ENCODE results near the gene ENGASE.

Gene ENGASE

GRCh38 chr17:79080761-79081290, 6.2 kb downstream of the ENGASE start:
- no peak for DNase-seq (ENCODE audit: low read depth)

- DNase-seq (ENCODE audit: low read depth), result no peak
Measured at GRCh38 chr17:79081571-79082276, 7.1 kb downstream of the ENGASE start.

GRCh38 chr17:79082311-79083190, 7.9 kb downstream of the ENGASE start:
- DNase-seq (ENCODE audit: low read depth), result no peak

GRCh38 chr17:79083191-79083971, 8.8 kb downstream of the ENGASE start:
- no peak for DNase-seq (ENCODE audit: low read depth)

- DNase-seq (ENCODE audit: low read depth), result no peak
Measured at GRCh38 chr17:79084291-79085153, 9.9 kb downstream of the ENGASE start.

GRCh38 chr17:79085154-79085920, 10.7 kb downstream of the ENGASE start:
- no peak for DNase-seq (ENCODE audit: low read depth)

- DNase-seq (ENCODE audit: low read depth), result no peak
Measured at GRCh38 chr17:79085921-79086551, 11.4 kb downstream of the ENGASE start.

- no peak for DNase-seq (ENCODE audit: low read depth)
Measured at GRCh38 chr17:79086609-79087427, 12.2 kb downstream of the ENGASE start.

GRCh38 chr17:79087428-79088143, 13.0 kb downstream of the ENGASE start:
- DNase-seq (ENCODE audit: low read depth), result peak; percentile 37

- DNase-seq (ENCODE audit: low read depth), result no peak
Measured at GRCh38 chr17:79088247-79088996, 13.8 kb downstream of the ENGASE start.

- DNase-seq (ENCODE audit: low read depth), result no peak
Measured at GRCh38 chr17:79088997-79089328, 14.3 kb downstream of the ENGASE start.

GRCh38 chr17:79089720-79090442, 15.3 kb downstream of the ENGASE start:
- DNase-seq (ENCODE audit: low read depth), result no peak

GRCh38 chr17:79090443-79091225, 16.0 kb downstream of the ENGASE start:
- DNase-seq (ENCODE audit: low read depth), result no peak

- DNase-seq (ENCODE audit: low read depth), result no peak
Measured at GRCh38 chr17:79091226-79091670, 16.6 kb downstream of the ENGASE start.

- no peak for DNase-seq (ENCODE audit: low read depth)
Measured at GRCh38 chr17:79092567-79092966, 17.9 kb downstream of the ENGASE start.

GRCh38 chr17:79093270-79093669, 18.6 kb downstream of the ENGASE start:
- DNase-seq (ENCODE audit: low read depth), result no peak

All from T-helper 22 cell (primary cell).